AG10803 (cell line): Measurements from ENCODE around the gene CALHM1.

ENCODE experiments used
- DNase-seq: peaks from one replicate; pipeline ENCODE4 v3.0.0; 2010; ENCODE audit warnings: low read depth
- H3K4me3 ChIP-seq: 2 replicates; pipeline ENCODE4 v1.5.1; 2011; ENCODE audit warnings: mild to moderate bottlenecking, low read length, control low read depth
- TF ChIP-seq, protein P1 (sequence below): conservative IDR thresholded peaks from 2 replicates; pipeline ENCODE4 v1.5.1; 2011; ENCODE audit warnings: mild to moderate bottlenecking, low read length, control low read depth, inconsistent platforms

Gene CALHM1

DNA sequence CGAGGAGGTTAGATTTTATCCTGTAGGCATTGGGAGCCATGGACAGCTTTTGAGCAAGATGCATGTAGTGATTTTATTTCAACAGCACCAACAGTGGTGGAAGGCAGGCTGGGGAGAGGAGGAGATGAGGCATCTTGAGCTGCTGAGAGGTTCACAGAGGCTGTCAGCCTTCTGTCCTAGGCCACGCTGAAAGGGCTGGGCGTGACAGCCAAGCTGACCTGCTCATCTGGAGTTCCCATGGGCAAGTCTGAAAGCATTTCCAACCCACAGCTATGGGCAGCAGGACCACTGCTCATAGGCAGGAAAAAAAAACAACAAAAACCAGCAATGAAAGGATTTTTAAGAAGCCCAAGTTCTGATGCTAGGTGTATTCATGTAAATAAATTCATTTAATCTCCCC, 42.5 kb upstream of the CALHM1 start:
- TF ChIP-seq, protein P1, sequence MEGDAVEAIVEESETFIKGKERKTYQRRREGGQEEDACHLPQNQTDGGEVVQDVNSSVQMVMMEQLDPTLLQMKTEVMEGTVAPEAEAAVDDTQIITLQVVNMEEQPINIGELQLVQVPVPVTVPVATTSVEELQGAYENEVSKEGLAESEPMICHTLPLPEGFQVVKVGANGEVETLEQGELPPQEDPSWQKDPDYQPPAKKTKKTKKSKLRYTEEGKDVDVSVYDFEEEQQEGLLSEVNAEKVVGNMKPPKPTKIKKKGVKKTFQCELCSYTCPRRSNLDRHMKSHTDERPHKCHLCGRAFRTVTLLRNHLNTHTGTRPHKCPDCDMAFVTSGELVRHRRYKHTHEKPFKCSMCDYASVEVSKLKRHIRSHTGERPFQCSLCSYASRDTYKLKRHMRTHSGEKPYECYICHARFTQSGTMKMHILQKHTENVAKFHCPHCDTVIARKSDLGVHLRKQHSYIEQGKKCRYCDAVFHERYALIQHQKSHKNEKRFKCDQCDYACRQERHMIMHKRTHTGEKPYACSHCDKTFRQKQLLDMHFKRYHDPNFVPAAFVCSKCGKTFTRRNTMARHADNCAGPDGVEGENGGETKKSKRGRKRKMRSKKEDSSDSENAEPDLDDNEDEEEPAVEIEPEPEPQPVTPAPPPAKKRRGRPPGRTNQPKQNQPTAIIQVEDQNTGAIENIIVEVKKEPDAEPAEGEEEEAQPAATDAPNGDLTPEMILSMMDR = no peak
- H3K4me3 ChIP-seq = no peak overlapping the region
- no peak for DNase-seq

DNA sequence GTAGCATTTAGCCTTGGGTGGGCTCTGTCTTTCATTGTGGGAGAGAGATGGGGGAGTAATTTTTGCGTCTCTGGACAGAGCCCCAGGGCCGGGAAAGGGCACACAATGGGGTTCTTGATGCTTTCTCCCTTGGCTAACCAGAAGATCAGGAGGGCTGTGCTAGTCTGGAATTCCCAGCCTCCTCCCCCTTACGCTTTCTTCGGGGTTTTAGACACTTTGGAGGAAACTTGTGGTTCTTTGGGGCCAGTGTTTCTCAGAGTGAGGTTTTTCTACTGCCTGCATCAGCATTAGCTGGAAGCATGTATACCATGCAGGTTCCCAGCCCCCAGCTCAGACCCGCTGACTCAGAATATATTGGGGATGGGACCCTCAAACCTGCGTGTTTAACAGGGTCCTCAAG, 41.8 kb upstream of the CALHM1 start:
- TF ChIP-seq, protein P1 = no peak
- no peak for DNase-seq
- H3K4me3 ChIP-seq = no peak overlapping the region

- DNase-seq = no peak
- TF ChIP-seq, protein P1 = no peak
- no peak overlapping the region for H3K4me3 ChIP-seq
Measured at GRCh38 chr10:103499881-103500280, 41.2 kb upstream of the CALHM1 start.

GRCh38 chr10:103498936-103499638, 40.4 kb upstream of the CALHM1 start:
- TF ChIP-seq, protein P1 = no peak

GRCh38 chr10:103497161-103497915, 38.6 kb upstream of the CALHM1 start:
- TF ChIP-seq, protein P1 = no peak

More at GRCh38 chr10:103498936-103499638, 40.4 kb upstream of the CALHM1 start:
- DNase-seq = no peak
- H3K4me3 ChIP-seq = no peak overlapping the region

DNA sequence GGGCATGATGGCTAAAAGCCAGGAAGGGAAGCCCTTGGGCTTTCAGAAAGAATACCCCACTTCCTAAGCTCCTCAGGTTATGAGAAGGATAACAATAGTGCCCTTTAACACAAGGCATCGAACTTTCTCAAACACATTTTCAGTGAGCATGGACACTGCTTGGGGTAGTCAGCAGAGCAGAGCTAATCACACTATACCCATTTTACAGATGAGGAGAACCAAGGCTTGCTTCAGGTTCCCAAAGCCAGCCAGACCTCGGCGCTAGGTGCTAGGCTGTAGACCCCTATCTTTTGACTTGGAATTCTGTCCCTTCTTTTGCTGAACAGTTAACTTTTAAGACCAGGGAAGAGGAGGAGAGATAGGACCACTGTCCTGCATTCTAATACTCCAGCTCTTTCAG, 36.6 kb upstream of the CALHM1 start:
- no peak for DNase-seq
- TF ChIP-seq, protein P1 = no peak
- no peak overlapping the region for H3K4me3 ChIP-seq

More at GRCh38 chr10:103497161-103497915, 38.6 kb upstream of the CALHM1 start:
- H3K4me3 ChIP-seq = no peak overlapping the region
- DNase-seq = no peak
